Activated T-cell treated with anti-CD3 and anti-CD28 coated beads for 4 hours (primary cell): ENCODE data around the gene ARL15.

Experiments
- DNase-seq: peaks from one replicate; pipeline ENCODE4 v3.0.0-alpha.2; 2020

Gene ARL15

GRCh38 chr5:53971131-53971530 is 339.2 kb downstream of the ARL15 start:
- DNase-seq, result no peak

GRCh38 chr5:53970475-53970874 is 339.9 kb downstream of the ARL15 start:
- DNase-seq, result no peak

GRCh38 chr5:53969176-53969730 is 341.1 kb downstream of the ARL15 start:
- DNase-seq, result no peak

GRCh38 chr5:53965459-53965858 is 344.9 kb downstream of the ARL15 start:
- DNase-seq, result no peak

GRCh38 chr5:53963958-53964357 is 346.4 kb downstream of the ARL15 start:
- DNase-seq, result no peak

- no peak for DNase-seq
These were observed 348.1 kb downstream of the ARL15 start for GRCh38 chr5:53962306-53962705.

- no peak for DNase-seq
These were observed 353.7 kb downstream of the ARL15 start for GRCh38 chr5:53956632-53957031.

- DNase-seq, result no peak
These were observed 354.2 kb downstream of the ARL15 start for GRCh38 chr5:53956196-53956595.

- no peak for DNase-seq
These were observed 359.8 kb downstream of the ARL15 start for GRCh38 chr5:53950621-53951020.

- DNase-seq, result no peak
These were observed 361.8 kb downstream of the ARL15 start for GRCh38 chr5:53948598-53948997.

- DNase-seq, result no peak
These were observed 363.8 kb downstream of the ARL15 start for GRCh38 chr5:53946405-53947100.

GRCh38 chr5:53944981-53945380 is 365.4 kb downstream of the ARL15 start:
- no peak for DNase-seq

GRCh38 chr5:53943938-53944337 is 366.4 kb downstream of the ARL15 start:
- no peak for DNase-seq

- DNase-seq, result no peak
These were observed 367.6 kb downstream of the ARL15 start for GRCh38 chr5:53942724-53943123.

GRCh38 chr5:53940921-53941320 is 369.5 kb downstream of the ARL15 start:
- DNase-seq, result no peak

- no peak for DNase-seq
These were observed 372.9 kb downstream of the ARL15 start for GRCh38 chr5:53937467-53937866.

- DNase-seq, result no peak
These were observed 373.7 kb downstream of the ARL15 start for GRCh38 chr5:53936481-53937352.

- no peak for DNase-seq
These were observed 376.1 kb downstream of the ARL15 start for GRCh38 chr5:53934151-53934820.

GRCh38 chr5:53932351-53932750 is 378.0 kb downstream of the ARL15 start:
- no peak for DNase-seq

- DNase-seq, result no peak
These were observed 379.9 kb downstream of the ARL15 start for GRCh38 chr5:53930457-53930856.

- DNase-seq, result no peak
These were observed 380.8 kb downstream of the ARL15 start for GRCh38 chr5:53929570-53929969.

GRCh38 chr5:53929152-53929551 is 381.2 kb downstream of the ARL15 start:
- no peak for DNase-seq

GRCh38 chr5:53928641-53929040 is 381.7 kb downstream of the ARL15 start:
- DNase-seq, result no peak
